Pulmonary artery endothelial cell (primary cell): Measurements from ENCODE around the gene KLHDC10. TPM values are rescaled to one million over a fixed set of nuclear protein-coding genes. Genes with fewer than 3 reads are reported as not detected.
"Not testable (repeated sequence)": the region's sequence is repeated elsewhere in the genome, so short reads cannot be mapped to it uniquely, and the experiment has no call there.

ENCODE experiments used
- DNase-seq: peaks from one replicate; pipeline ENCODE4 v3.0.0-alpha.2; 2011; ENCODE audit warnings: low read depth, low spot score
- total RNA-seq: library from RNA; depleted of rRNA; stranded (reverse); fragments of >200 nt; gene quantifications from 2 replicates; pipeline ENCODE4 v1.2.3, GENCODE V29; 2014

The KLHDC10 gene
- total RNA-seq, 1 donor from 2014 or later, result 29.3 TPM

- DNase-seq, result no peak
These were observed 82.3 kb downstream of the KLHDC10 start for GRCh38 chr7:130152493-130153210.

- no peak for DNase-seq
These were observed 83.0 kb downstream of the KLHDC10 start for GRCh38 chr7:130153211-130153908.

GRCh38 chr7:130154131-130154500 is 83.8 kb downstream of the KLHDC10 start:
- DNase-seq, result no peak

- DNase-seq, result no peak
These were observed 84.4 kb downstream of the KLHDC10 start for GRCh38 chr7:130154501-130155317.

GRCh38 chr7:130156140-130156539 is 85.8 kb downstream of the KLHDC10 start:
- DNase-seq, result no peak

- no peak for DNase-seq
These were observed 87.4 kb downstream of the KLHDC10 start for GRCh38 chr7:130157700-130158099.

- DNase-seq, result no peak
These were observed 89.7 kb downstream of the KLHDC10 start for GRCh38 chr7:130160023-130160422.

GRCh38 chr7:130160455-130160854 is 90.1 kb downstream of the KLHDC10 start:
- no peak for DNase-seq

GRCh38 chr7:130162196-130162595 is 91.9 kb downstream of the KLHDC10 start:
- no peak for DNase-seq

GRCh38 chr7:130174237-130174959 is 104.1 kb downstream of the KLHDC10 start:
- DNase-seq, result no peak

- no peak for DNase-seq
These were observed 107.9 kb downstream of the KLHDC10 start for GRCh38 chr7:130178251-130178650.

- no peak for DNase-seq
These were observed 109.3 kb downstream of the KLHDC10 start for GRCh38 chr7:130179631-130180030.

- no peak for DNase-seq
These were observed 110.4 kb downstream of the KLHDC10 start for GRCh38 chr7:130180571-130181262.

- DNase-seq, result no peak
These were observed 110.9 kb downstream of the KLHDC10 start for GRCh38 chr7:130181263-130181605.

GRCh38 chr7:130182990-130183389 is 112.7 kb downstream of the KLHDC10 start:
- DNase-seq, result no peak

- DNase-seq, result not testable (repeated sequence)
These were observed 114.0 kb downstream of the KLHDC10 start for GRCh38 chr7:130184349-130184748.

Other genes starting within 250 kb of the KLHDC10 start
- gene UBE2H, start 117.6 kb upstream of the KLHDC10 start, total RNA-seq, result 83.2 and 91.1 TPM in 2 replicates
- 18.9 and 25.2 TPM in 2 replicates for gene ZC3HC1, start 19.2 kb upstream of the KLHDC10 start, total RNA-seq
- gene TMEM209, start 134.9 kb downstream of the KLHDC10 start, total RNA-seq, result 8.3 and 10.2 TPM in 2 replicates
- not detected in 2 replicates for gene SSMEM1, start 137.3 kb downstream of the KLHDC10 start, total RNA-seq
- gene CPA2, start 196.3 kb downstream of the KLHDC10 start, total RNA-seq, result not detected in 2 replicates
- 0.39 and 0.59 TPM in 2 replicates for gene CPA4, start 222.6 kb downstream of the KLHDC10 start, total RNA-seq